ENCODE measurements around the gene CDC42BPA.
A peak's percentile ranks its signal among the peaks of the same experiment; 100 is the strongest.

DNA sequence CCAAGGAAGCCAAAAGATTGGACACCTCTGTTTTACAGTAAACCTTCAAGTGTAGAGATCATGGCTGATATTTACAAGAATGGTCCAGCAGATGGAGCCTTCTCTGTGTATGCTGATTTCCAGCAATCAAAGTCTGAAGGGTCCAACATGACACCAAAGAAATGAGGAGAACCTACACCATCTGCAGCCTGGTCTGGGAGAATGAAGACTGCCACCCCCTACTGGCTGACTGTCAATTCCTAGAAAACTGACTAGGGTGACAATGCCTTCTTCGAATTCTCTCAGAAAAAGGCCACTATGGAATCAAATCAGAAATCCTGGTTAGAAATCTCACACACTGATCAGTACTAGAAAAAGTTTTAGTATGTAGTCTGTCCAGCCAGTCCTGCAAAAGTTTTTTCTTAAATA is 83.3 kb downstream of the CDC42BPA start:
- no peak for TF ChIP-seq POLR2A (IDR thresholded peaks at IDR 0.05)
- TF ChIP-seq, protein P1, sequence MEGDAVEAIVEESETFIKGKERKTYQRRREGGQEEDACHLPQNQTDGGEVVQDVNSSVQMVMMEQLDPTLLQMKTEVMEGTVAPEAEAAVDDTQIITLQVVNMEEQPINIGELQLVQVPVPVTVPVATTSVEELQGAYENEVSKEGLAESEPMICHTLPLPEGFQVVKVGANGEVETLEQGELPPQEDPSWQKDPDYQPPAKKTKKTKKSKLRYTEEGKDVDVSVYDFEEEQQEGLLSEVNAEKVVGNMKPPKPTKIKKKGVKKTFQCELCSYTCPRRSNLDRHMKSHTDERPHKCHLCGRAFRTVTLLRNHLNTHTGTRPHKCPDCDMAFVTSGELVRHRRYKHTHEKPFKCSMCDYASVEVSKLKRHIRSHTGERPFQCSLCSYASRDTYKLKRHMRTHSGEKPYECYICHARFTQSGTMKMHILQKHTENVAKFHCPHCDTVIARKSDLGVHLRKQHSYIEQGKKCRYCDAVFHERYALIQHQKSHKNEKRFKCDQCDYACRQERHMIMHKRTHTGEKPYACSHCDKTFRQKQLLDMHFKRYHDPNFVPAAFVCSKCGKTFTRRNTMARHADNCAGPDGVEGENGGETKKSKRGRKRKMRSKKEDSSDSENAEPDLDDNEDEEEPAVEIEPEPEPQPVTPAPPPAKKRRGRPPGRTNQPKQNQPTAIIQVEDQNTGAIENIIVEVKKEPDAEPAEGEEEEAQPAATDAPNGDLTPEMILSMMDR (IDR thresholded peaks at IDR 0.05): peak in 3 of 7 experiments; percentile 10 to 45 (median 28)
- peak in 1 of 3 donors; percentile 6 for TF ChIP-seq POLR2AphosphoS5 (IDR thresholded peaks at IDR 0.05)
- no peak for TF ChIP-seq EP300 (IDR thresholded peaks at IDR 0.05)

All from stomach (tissue), 4 donors.